PC-9 (cell line): ENCODE data around the gene DCHS1. TPM values are rescaled to one million over a fixed set of nuclear protein-coding genes. Genes with fewer than 3 reads are reported as not detected.

ENCODE experiments used
- BruUV-seq: library from RNA; stranded (reverse); fragments of 400-500 nt; replicated peaks from 2 replicates; lab custom pipeline; 2021; lab: Mats Ljungman, UMichigan
- CTCF ChIA-PET: fragments of 300-600 bp; sonication (Branson Sonifier 250); formaldehyde crosslinking; loops from one replicate; lab custom pipeline; 2022; ENCODE audit warnings: antibody characterized with exemption; lab: Charles Lee
- POLR2A ChIA-PET: fragments of 300-600 bp; sonication (Branson Sonifier 250); formaldehyde crosslinking; loops from one replicate; lab custom pipeline; 2022; ENCODE audit warnings: antibody characterized with exemption; ENCODE audit not compliant: unreplicated experiment; lab: Charles Lee
- DNase-seq, 2 experiments: peaks; one replicate each; pipeline versions ENCODE4 v3.0.0 to v3.0.0-alpha.2; 2015 to 2022; ENCODE audit warnings: mixed read lengths in 1 of 2
- H2AFZ ChIP-seq: fragments of 200-600 bp; sonication (generic); 2 replicates; pipeline ENCODE4 v1.8.1; 2017; ENCODE audit warnings: antibody characterized with exemption
- H3F3A ChIP-seq: fragments of 200-600 bp; sonication (generic); 2 replicates; pipeline ENCODE4 v1.8.1; 2017; ENCODE audit warnings: antibody characterized with exemption, mild to moderate bottlenecking, low read depth; ENCODE audit not compliant: insufficient read depth
- H3K27ac ChIP-seq: fragments of 200-600 bp; sonication (generic); 2 replicates; pipeline ENCODE4 v1.6.1; 2016; ENCODE audit warnings: mixed run types
- H3K27me3 ChIP-seq: fragments of 200-600 bp; sonication (generic); 2 replicates; pipeline ENCODE4 v1.6.1; 2016; ENCODE audit warnings: low read depth, mixed run types; ENCODE audit not compliant: insufficient read depth
- H3K36me3 ChIP-seq: fragments of 200-600 bp; sonication (generic); 2 replicates; pipeline ENCODE4 v1.6.1; 2016; ENCODE audit warnings: low read depth, mixed run types
- H3K4me1 ChIP-seq: fragments of 200-600 bp; sonication (generic); replicated peaks from 2 replicates; pipeline ENCODE4 v1.6.1; 2016; ENCODE audit warnings: mixed run types; ENCODE audit not compliant: insufficient read depth
- H3K4me2 ChIP-seq: fragments of 200-600 bp; sonication (generic); 2 replicates; pipeline ENCODE4 v1.6.1; 2017; ENCODE audit warnings: mixed run types
- H3K4me3 ChIP-seq: fragments of 200-600 bp; sonication (generic); 2 replicates; pipeline ENCODE4 v1.6.1; 2016; ENCODE audit warnings: mixed run types
- H3K79me2 ChIP-seq: fragments of 200-600 bp; sonication (generic); 2 replicates; pipeline ENCODE4 v1.6.1; 2017; ENCODE audit warnings: low read depth, mixed run types
- H3K9me2 ChIP-seq: fragments of 200-600 bp; sonication (generic); 2 replicates; pipeline ENCODE4 v1.8.1; 2017; ENCODE audit warnings: mild to moderate bottlenecking; ENCODE audit not compliant: insufficient read depth
- H3K9me3 ChIP-seq: fragments of 200-600 bp; sonication (generic); 2 replicates; pipeline ENCODE4 v1.8.1; 2016; ENCODE audit warnings: low read depth; ENCODE audit not compliant: insufficient read depth
- H4K20me1 ChIP-seq: fragments of 200-600 bp; sonication (generic); 2 replicates; pipeline ENCODE4 v1.8.1; 2017; ENCODE audit not compliant: insufficient read depth
- CTCF ChIP-seq: fragments of 200-600 bp; sonication (generic); conservative IDR thresholded peaks from 2 replicates; pipeline ENCODE4 v1.6.1; 2017; ENCODE audit warnings: mixed run types, antibody characterized with exemption, mild to moderate bottlenecking, moderate library complexity
- EZH2 ChIP-seq: fragments of 200-600 bp; sonication (generic); IDR thresholded peaks from 2 replicates; pipeline ENCODE4 v1.8.0; 2017; ENCODE audit warnings: antibody characterized with exemption, low read depth
- intact Hi-C: fragments of 100-400 bp; cut with micrococcal nuclease; formaldehyde crosslinking; loops from one replicate; pipeline ENCODE4 v1.10.0; 2022; ENCODE audit not compliant: unreplicated experiment
- total RNA-seq: library from RNA; stranded (reverse); gene quantifications from 2 replicates; pipeline ENCODE4 v1.2.3, GENCODE V29; 2021

Gene DCHS1
- total RNA-seq, 1 experiment from 2014 or later, result 0.22 TPM

- TF ChIP-seq EZH2 (no peak), CTCF (no peak)
- no peaks in the 10 kb centered on the region for H3K9me3 ChIP-seq
- BruUV-seq, result no TSS peak
- H3K36me3 ChIP-seq, result no peaks in the 10 kb centered on the region
- no peaks in the 10 kb centered on the region for H4K20me1 ChIP-seq
- H3F3A ChIP-seq, result no peaks in the 10 kb centered on the region
- H2AFZ ChIP-seq, result no peak overlapping the region
- intact Hi-C loops, result no loop called here
- H3K27ac ChIP-seq, result no peak overlapping the region
- no peaks in the 10 kb centered on the region for H3K27me3 ChIP-seq
- ChIA-PET POLR2A (no interaction called here), CTCF (no interaction called here)
- H3K79me2 ChIP-seq, result no peaks in the 10 kb centered on the region
- no peak overlapping the region for H3K4me3 ChIP-seq
- no peaks in the 10 kb centered on the region for H3K9me2 ChIP-seq
- DNase-seq, result no peak
- H3K4me2 ChIP-seq, result no peak overlapping the region
- no peaks in the 10 kb centered on the region for H3K4me1 ChIP-seq
Measured at GRCh38 chr11:6655020-6655789, 404 bp downstream of the DCHS1 start.

DNA sequence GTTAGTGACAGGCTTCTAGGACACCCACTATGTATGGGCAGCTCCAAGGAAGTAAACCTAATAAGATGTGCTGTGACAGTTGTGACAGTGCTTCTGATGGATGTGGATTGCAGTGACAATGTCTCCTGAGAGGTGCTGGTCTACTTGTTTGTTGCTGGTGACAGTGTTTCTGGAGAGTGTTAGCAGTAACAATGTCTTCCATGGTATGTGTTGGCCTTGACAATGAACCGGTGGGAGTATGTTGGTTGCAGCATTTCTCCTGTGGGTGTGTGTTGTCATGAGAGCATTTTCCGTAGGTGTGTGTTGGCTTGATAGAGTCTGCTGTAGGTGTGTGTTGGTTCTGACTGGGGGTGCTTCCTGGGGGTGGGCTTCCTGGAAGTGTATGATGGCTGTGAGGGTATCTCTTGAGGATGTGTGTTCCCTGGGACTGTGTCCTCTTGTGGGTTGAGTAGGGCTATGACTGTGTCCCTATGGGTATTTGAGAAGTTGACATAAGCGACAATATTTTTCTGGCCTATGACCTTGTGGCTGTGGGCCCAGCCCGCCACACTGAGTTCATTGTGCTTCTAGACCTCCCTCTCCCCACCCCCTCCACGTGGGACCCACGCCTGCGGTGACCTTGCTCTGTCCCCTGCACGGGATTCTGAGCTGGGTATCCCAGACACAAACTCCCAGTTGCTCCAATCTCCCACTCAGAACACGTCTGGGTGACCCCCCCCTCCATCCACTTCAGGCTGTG lies 1.2 kb downstream of the DCHS1 start:
- Histone ChIP-seq H3K4me2 (no peak overlapping the region), H3K79me2 (no peaks in the 10 kb centered on the region), H3K4me1 (no peaks in the 10 kb centered on the region), H3K4me3 (no peak overlapping the region), H2AFZ (no peak overlapping the region), H3K9me2 (no peaks in the 10 kb centered on the region), H3K27me3 (0 out of 2 replicates have a peak, but pooled peaks cover 2% of the 10 kb centered on the region), H4K20me1 (no peaks in the 10 kb centered on the region), H3K9me3 (no peaks in the 10 kb centered on the region), H3K27ac (no peak overlapping the region), H3F3A (no peaks in the 10 kb centered on the region), H3K36me3 (no peaks in the 10 kb centered on the region)
- ChIA-PET POLR2A (no interaction called here), CTCF (no interaction called here)
- DNase-seq, result no peak
- intact Hi-C loops, result no loop called here
- TF ChIP-seq EZH2, result no peak
- TF ChIP-seq CTCF, result no peak
- no TSS peak for BruUV-seq

DNA sequence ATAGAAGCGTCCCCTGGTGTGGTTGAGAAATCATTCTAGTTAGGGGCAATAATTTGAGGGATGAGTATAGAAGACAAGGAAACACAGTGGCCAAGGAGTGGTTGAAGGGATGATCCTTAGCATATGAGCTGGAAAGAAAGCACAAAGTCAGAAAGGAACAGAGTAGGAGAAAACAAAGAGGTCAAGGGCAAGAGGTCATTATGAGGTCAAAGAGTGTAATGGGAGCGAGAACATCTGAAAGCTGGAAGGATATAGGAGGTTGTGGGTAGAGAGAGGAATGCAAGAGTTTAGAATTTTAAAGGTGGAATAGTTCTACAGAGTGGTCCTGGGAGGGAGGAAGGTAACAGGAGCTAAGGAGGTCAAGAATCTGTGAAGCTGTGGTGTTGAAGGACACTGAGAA lies 2.0 kb downstream of the DCHS1 start:
- no peak overlapping the region for H2AFZ ChIP-seq
- H3K27ac ChIP-seq, result no peak overlapping the region
- ChIA-PET POLR2A (no interaction called here), CTCF (no interaction called here)
- no peaks in the 10 kb centered on the region for H4K20me1 ChIP-seq
- no peaks in the 10 kb centered on the region for H3K9me2 ChIP-seq
- BruUV-seq, result no TSS peak
- H3K4me1 ChIP-seq, result no peaks in the 10 kb centered on the region
- H3K27me3 ChIP-seq, result peaks cover 2% of the 10 kb centered on the region; the same call in 1 of the 2 replicates
- H3K4me2 ChIP-seq, result no peak overlapping the region
- no peak overlapping the region for H3K4me3 ChIP-seq
- DNase-seq, result no peak
- no peaks in the 10 kb centered on the region for H3F3A ChIP-seq
- H3K9me3 ChIP-seq, result no peaks in the 10 kb centered on the region
- no peak for TF ChIP-seq EZH2
- TF ChIP-seq CTCF, result no peak
- intact Hi-C loops, result no loop called here
- no peaks in the 10 kb centered on the region for H3K79me2 ChIP-seq
- no peaks in the 10 kb centered on the region for H3K36me3 ChIP-seq
